ENCODE data around the gene CMSS1. TPM values are rescaled to one million over a fixed set of nuclear protein-coding genes. Genes with fewer than 3 reads are reported as not detected.

The CMSS1 gene
- polyA plus RNA-seq, 1 donor from 2014 or later = 31.8 TPM

GRCh38 chr3:100039075-100039474, 221.4 kb downstream of the CMSS1 start:
- H3K79me2 ChIP-seq (replicated peaks; ENCODE audit: insufficient read depth, low read length) = no peaks in the 10 kb centered on the region
- no peaks in the 10 kb centered on the region for H3K9me3 ChIP-seq (ENCODE audit: low read length)
- no peaks in the 10 kb centered on the region for H3F3A ChIP-seq (ENCODE audit: insufficient read depth, low read length, poor library complexity, severe bottlenecking)
- H3K9ac ChIP-seq (ENCODE audit: low read length) = no peak overlapping the region
- H4K20me1 ChIP-seq (ENCODE audit: insufficient read depth) = no peaks in the 10 kb centered on the region
- H3K4me3 ChIP-seq (ENCODE audit: low read length) = no peak overlapping the region
- no peaks in the 10 kb centered on the region for H3K9me2 ChIP-seq (ENCODE audit: insufficient read depth, low read length)
- TF ChIP-seq TAF1 (IDR thresholded peaks at IDR 0.05; ENCODE audit: low read depth) (no peak), POLR2AphosphoS5 (IDR thresholded peaks at IDR 0.05) (no peak), MXI1 (conservative IDR thresholded peaks at IDR 0.05; ENCODE audit: poor library complexity, severe bottlenecking) (no peak), RAD21 (conservative IDR thresholded peaks at IDR 0.05) (no peak), EP300 (conservative IDR thresholded peaks at IDR 0.05; ENCODE audit: poor library complexity, severe bottlenecking) (no peak)
- H3K27ac ChIP-seq (ENCODE audit: low read length) = no peak overlapping the region
- no peak overlapping the region for H3K4me2 ChIP-seq (ENCODE audit: low read length)
- H3K36me3 ChIP-seq (ENCODE audit: insufficient read depth, low read length) = no peaks in the 10 kb centered on the region
- no peak overlapping the region for H2AFZ ChIP-seq (ENCODE audit: low read depth, low read length)
- no peaks in the 10 kb centered on the region for H3K27me3 ChIP-seq (ENCODE audit: insufficient read depth, low read depth, low read length)

DNA sequence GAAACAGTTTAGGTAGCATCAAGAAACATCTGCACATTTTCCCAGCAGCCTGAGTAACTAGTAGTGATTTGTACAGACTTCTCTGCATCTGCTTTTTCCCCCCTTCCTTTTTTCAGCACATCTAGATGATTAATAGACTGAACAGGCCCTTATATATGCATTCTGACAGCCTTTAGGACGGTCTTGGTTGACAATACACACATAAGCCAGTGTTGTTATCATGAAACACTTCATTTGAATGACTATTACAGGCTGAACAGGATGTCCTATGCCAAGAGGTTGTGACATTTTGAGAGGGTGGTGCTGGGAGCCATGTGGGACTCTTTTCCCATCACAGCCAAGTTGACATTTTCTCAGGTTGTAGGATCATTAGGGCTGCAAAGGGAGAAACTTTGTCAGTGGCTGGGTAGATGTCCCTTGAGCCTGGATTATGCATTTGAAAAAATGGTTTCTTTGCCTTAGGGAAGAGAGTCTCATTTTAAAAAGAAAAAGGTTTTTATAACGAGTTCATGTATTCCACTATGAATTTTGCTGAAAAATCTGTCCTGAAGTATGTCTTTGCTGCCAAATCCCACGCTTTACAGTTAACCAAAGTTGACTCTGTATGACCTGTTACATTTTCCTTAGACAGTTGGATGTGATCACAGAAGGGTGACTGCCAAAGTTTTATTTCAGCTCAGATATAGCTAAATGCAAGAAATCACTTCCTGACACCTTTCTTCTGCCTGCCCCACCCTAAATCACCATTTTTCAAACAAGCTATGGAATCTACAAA, 223.0 kb downstream of the CMSS1 start:
- Histone ChIP-seq H3K9me3 (ENCODE audit: low read length) (no peaks in the 10 kb centered on the region), H3K4me3 (ENCODE audit: low read length) (no peak overlapping the region), H3K36me3 (ENCODE audit: insufficient read depth, low read length) (no peaks in the 10 kb centered on the region), H3K9me2 (ENCODE audit: insufficient read depth, low read length) (no peaks in the 10 kb centered on the region), H4K20me1 (ENCODE audit: insufficient read depth) (no peaks in the 10 kb centered on the region), H3K4me2 (ENCODE audit: low read length) (no peak overlapping the region), H3K9ac (ENCODE audit: low read length) (no peak overlapping the region), H2AFZ (ENCODE audit: low read depth, low read length) (no peak overlapping the region), H3K79me2 (replicated peaks; ENCODE audit: insufficient read depth, low read length) (no peaks in the 10 kb centered on the region), H3F3A (ENCODE audit: insufficient read depth, low read length, poor library complexity, severe bottlenecking) (no peaks in the 10 kb centered on the region), H3K27ac (ENCODE audit: low read length) (no peak overlapping the region), H3K27me3 (ENCODE audit: insufficient read depth, low read depth, low read length) (no peaks in the 10 kb centered on the region)
- TF ChIP-seq EP300 (conservative IDR thresholded peaks at IDR 0.05; ENCODE audit: poor library complexity, severe bottlenecking) (no peak), SMC3 (conservative IDR thresholded peaks at IDR 0.05; ENCODE audit: poor library complexity) (no peak)
- TF ChIP-seq, protein P1, sequence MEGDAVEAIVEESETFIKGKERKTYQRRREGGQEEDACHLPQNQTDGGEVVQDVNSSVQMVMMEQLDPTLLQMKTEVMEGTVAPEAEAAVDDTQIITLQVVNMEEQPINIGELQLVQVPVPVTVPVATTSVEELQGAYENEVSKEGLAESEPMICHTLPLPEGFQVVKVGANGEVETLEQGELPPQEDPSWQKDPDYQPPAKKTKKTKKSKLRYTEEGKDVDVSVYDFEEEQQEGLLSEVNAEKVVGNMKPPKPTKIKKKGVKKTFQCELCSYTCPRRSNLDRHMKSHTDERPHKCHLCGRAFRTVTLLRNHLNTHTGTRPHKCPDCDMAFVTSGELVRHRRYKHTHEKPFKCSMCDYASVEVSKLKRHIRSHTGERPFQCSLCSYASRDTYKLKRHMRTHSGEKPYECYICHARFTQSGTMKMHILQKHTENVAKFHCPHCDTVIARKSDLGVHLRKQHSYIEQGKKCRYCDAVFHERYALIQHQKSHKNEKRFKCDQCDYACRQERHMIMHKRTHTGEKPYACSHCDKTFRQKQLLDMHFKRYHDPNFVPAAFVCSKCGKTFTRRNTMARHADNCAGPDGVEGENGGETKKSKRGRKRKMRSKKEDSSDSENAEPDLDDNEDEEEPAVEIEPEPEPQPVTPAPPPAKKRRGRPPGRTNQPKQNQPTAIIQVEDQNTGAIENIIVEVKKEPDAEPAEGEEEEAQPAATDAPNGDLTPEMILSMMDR (IDR thresholded peaks at IDR 0.05; ENCODE audit: poor library complexity, severe bottlenecking) = no peak

DNA sequence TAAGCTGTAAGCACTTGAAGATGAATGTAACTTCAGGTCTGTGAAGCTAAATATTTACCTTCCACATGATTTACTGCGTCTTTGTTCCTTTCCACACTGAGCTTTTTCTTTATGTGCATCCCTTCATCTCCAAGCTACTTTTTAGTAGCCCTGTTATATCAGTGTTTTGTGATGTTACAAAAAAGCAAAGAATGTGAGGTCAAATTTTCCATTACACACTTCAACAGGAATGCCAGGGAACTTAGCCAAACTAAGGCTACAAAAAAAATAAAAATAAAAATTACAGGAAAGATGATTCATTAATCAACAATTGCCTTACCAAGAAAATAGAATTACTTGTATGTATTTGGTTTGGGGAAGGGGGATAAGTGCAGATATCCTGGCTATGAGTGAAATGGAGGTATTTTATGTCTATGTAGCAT, 223.7 kb downstream of the CMSS1 start:
- Histone ChIP-seq H4K20me1 (ENCODE audit: insufficient read depth) (no peaks in the 10 kb centered on the region), H3K27me3 (ENCODE audit: insufficient read depth, low read depth, low read length) (no peaks in the 10 kb centered on the region), H3K9me3 (ENCODE audit: low read length) (no peaks in the 10 kb centered on the region), H2AFZ (ENCODE audit: low read depth, low read length) (no peak overlapping the region), H3K4me3 (ENCODE audit: low read length) (no peak overlapping the region), H3K4me2 (ENCODE audit: low read length) (no peak overlapping the region), H3K36me3 (ENCODE audit: insufficient read depth, low read length) (no peaks in the 10 kb centered on the region), H3K27ac (ENCODE audit: low read length) (no peak overlapping the region), H3K79me2 (replicated peaks; ENCODE audit: insufficient read depth, low read length) (no peaks in the 10 kb centered on the region), H3F3A (ENCODE audit: insufficient read depth, low read length, poor library complexity, severe bottlenecking) (no peaks in the 10 kb centered on the region), H3K9me2 (ENCODE audit: insufficient read depth, low read length) (no peaks in the 10 kb centered on the region), H3K9ac (ENCODE audit: low read length) (no peak overlapping the region)
- TF ChIP-seq, protein P1 (IDR thresholded peaks at IDR 0.05; ENCODE audit: poor library complexity, severe bottlenecking) = no peak
- TF ChIP-seq EZH2 (IDR thresholded peaks at IDR 0.05; ENCODE audit: borderline replicate concordance, insufficient read depth, low read length, poor library complexity, severe bottlenecking) = no peak
- no peak for TF ChIP-seq RAD21 (conservative IDR thresholded peaks at IDR 0.05)
- TF ChIP-seq, protein P2, sequence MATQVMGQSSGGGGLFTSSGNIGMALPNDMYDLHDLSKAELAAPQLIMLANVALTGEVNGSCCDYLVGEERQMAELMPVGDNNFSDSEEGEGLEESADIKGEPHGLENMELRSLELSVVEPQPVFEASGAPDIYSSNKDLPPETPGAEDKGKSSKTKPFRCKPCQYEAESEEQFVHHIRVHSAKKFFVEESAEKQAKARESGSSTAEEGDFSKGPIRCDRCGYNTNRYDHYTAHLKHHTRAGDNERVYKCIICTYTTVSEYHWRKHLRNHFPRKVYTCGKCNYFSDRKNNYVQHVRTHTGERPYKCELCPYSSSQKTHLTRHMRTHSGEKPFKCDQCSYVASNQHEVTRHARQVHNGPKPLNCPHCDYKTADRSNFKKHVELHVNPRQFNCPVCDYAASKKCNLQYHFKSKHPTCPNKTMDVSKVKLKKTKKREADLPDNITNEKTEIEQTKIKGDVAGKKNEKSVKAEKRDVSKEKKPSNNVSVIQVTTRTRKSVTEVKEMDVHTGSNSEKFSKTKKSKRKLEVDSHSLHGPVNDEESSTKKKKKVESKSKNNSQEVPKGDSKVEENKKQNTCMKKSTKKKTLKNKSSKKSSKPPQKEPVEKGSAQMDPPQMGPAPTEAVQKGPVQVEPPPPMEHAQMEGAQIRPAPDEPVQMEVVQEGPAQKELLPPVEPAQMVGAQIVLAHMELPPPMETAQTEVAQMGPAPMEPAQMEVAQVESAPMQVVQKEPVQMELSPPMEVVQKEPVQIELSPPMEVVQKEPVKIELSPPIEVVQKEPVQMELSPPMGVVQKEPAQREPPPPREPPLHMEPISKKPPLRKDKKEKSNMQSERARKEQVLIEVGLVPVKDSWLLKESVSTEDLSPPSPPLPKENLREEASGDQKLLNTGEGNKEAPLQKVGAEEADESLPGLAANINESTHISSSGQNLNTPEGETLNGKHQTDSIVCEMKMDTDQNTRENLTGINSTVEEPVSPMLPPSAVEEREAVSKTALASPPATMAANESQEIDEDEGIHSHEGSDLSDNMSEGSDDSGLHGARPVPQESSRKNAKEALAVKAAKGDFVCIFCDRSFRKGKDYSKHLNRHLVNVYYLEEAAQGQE (IDR thresholded peaks at IDR 0.05; ENCODE audit: borderline replicate concordance) = no peak
- TF ChIP-seq EP300 (conservative IDR thresholded peaks at IDR 0.05; ENCODE audit: poor library complexity, severe bottlenecking) = no peak
- no peak for TF ChIP-seq MXI1 (conservative IDR thresholded peaks at IDR 0.05; ENCODE audit: poor library complexity, severe bottlenecking)
- no peak for TF ChIP-seq POLR2AphosphoS5 (IDR thresholded peaks at IDR 0.05)
- TF ChIP-seq TAF1 (IDR thresholded peaks at IDR 0.05; ENCODE audit: low read depth) = no peak
- no peak for TF ChIP-seq SMC3 (conservative IDR thresholded peaks at IDR 0.05; ENCODE audit: poor library complexity)
